Measurements from ENCODE around the gene NLRC4. TPM values are rescaled to one million over a fixed set of nuclear protein-coding genes. Genes with fewer than 3 reads are reported as not detected.

NLRC4 gene
- total and polyA plus RNA-seq, 8 donors, result 0.13 to 1.9 (median 0.34) TPM

- intact Hi-C loops (cut with DNase I), result no loop called here
- no peak for TF ChIP-seq CTCF (IDR thresholded peaks at IDR 0.05)
- Histone ChIP-seq H3K9me3 (no peaks in the 10 kb centered on the region), H3K27me3 (no peaks in the 10 kb centered on the region), H3K27ac (peak overlapping the region in 1 of 4 donors; percentile 12), H3K36me3 (peaks cover 0 to 6% (median 0%) of the 10 kb centered on the region in 3 donors), H3K4me3 (no peak overlapping the region), H3K4me1 (peaks cover 16 to 40% (median 31%) of the 10 kb centered on the region in 3 donors)
- no peak for ATAC-seq
- FAIRE-seq, result no peak
- DNase-seq, result no peak
- WGBS, 2 donors, result 58 to 71% methylated on average over 2 of the region's 2 CpGs
Observed at GRCh38 chr2:32290000-32290339, 25.3 kb upstream of the NLRC4 start.

- no peak for TF ChIP-seq CTCF (IDR thresholded peaks at IDR 0.05)
- FAIRE-seq (peak; percentile 68), DNase-seq (no peak), ATAC-seq (peak; percentile 64 to 84 (median 76))
- no peak overlapping the region for H3K4me3 ChIP-seq
- H3K27ac ChIP-seq, result peak overlapping the region in 2 of 4 donors; percentile 12 to 51
- no peaks in the 10 kb centered on the region for H3K27me3 ChIP-seq
- H3K4me1 ChIP-seq, result peaks cover 16 to 40% (median 31%) of the 10 kb centered on the region in 3 donors
- 22% methylated on average over 4 of the region's 4 CpGs for WGBS, 2 donors
- intact Hi-C loops (cut with DNase I), result no loop called here
- H3K36me3 ChIP-seq, result peaks cover 0 to 6% (median 0%) of the 10 kb centered on the region in 3 donors
- H3K9me3 ChIP-seq, result no peaks in the 10 kb centered on the region
Observed at GRCh38 chr2:32289165-32289999, 24.7 kb upstream of the NLRC4 start.

GRCh38 chr2:32284321-32284720, 19.6 kb upstream of the NLRC4 start:
- intact Hi-C loops (cut with DNase I), result no loop called here
- H3K4me1 ChIP-seq, result peaks cover 4 to 21% (median 16%) of the 10 kb centered on the region in 3 donors
- H3K36me3 ChIP-seq, result peaks cover 0 to 5% (median 0%) of the 10 kb centered on the region in 3 donors
- peak in 2 of 4 donors; percentile 24 to 36 for ATAC-seq
- no peak overlapping the region for H3K27ac ChIP-seq
- FAIRE-seq, result no peak
- TF ChIP-seq CTCF (IDR thresholded peaks at IDR 0.05), result no peak
- DNase-seq, result no peak
- 82 to 84% methylated on average over 2 of the region's 2 CpGs for WGBS, 2 donors
- H3K27me3 ChIP-seq, result no peaks in the 10 kb centered on the region
- no peaks in the 10 kb centered on the region for H3K9me3 ChIP-seq
- no peak overlapping the region for H3K4me3 ChIP-seq

GRCh38 chr2:32278478-32278853, 13.8 kb upstream of the NLRC4 start:
- FAIRE-seq (no peak), DNase-seq (no peak)
- intact Hi-C loops (cut with DNase I), result no loop called here

More at GRCh38 chr2:32278478-32278853, 13.8 kb upstream of the NLRC4 start:
- H3K27me3 ChIP-seq, result no peaks in the 10 kb centered on the region
- no peaks in the 10 kb centered on the region for H3K9me3 ChIP-seq
- 3% methylated on average over 6 of the region's 6 CpGs for WGBS, 2 donors
- no peak for TF ChIP-seq CTCF (IDR thresholded peaks at IDR 0.05)
- ATAC-seq, result peak in 1 of 4 donors; percentile 38
- H3K4me3 ChIP-seq, result peak overlapping the region; percentile 86 to 92 (median 92)
- peaks cover 0 to 5% (median 0%) of the 10 kb centered on the region in 3 donors for H3K36me3 ChIP-seq
- H3K4me1 ChIP-seq, result no peaks in the 10 kb centered on the region
- peak overlapping the region; percentile 79 to 91 (median 82) for H3K27ac ChIP-seq

Data from pancreas (tissue), 10 donors.